IMR-90 (cell line): Measurements from ENCODE around the gene MORN5. TPM values are rescaled to one million over a fixed set of nuclear protein-coding genes. Genes with fewer than 3 reads are reported as not detected.

ENCODE experiments used
- ATAC-seq: fragments of 200-7000 bp; cut with Tn5 transposase; 2 replicates; pipeline ENCODE4 v1.9.1; 2020; ENCODE audit warnings: low read depth, mild to moderate bottlenecking, moderate library complexity
- BruUV-seq: library from RNA; stranded (reverse); fragments of 400-500 nt; replicated peaks from 2 replicates; lab custom pipeline; 2021; lab: Mats Ljungman, UMichigan
- CTCF ChIA-PET: fragments of 300-600 bp; formaldehyde crosslinking; extraction: SDS; loops from one replicate; lab custom pipeline; 2021; ENCODE audit warnings: antibody characterized with exemption; lab: Yijun Ruan, JAX
- POLR2A ChIA-PET: fragments of 300-600 bp; sonication (Branson Sonifier 250); formaldehyde crosslinking; loops from one replicate; lab custom pipeline; 2022; ENCODE audit warnings: antibody characterized with exemption; ENCODE audit not compliant: unreplicated experiment; lab: Charles Lee
- DNase-seq: peaks from one replicate; pipeline ENCODE4 v3.0.0; 2013
- H2AFZ ChIP-seq: replicated peaks from 2 replicates; pipeline ENCODE3; 2013; ENCODE audit warnings: low read length, mild to moderate bottlenecking; ENCODE audit not compliant: poor library complexity
- H2AK5ac ChIP-seq: 2 replicates; pipeline ENCODE4 v1.6.1; 2013; ENCODE audit warnings: low read depth, low read length, inconsistent platforms
- H2AK9ac ChIP-seq: replicated peaks from 2 replicates; pipeline ENCODE3; 2013; ENCODE audit warnings: mild to moderate bottlenecking, low read depth, low read length, moderate library complexity; ENCODE audit not compliant: poor library complexity
- H2BK120ac ChIP-seq: 2 replicates; pipeline ENCODE4 v1.6.1; 2013; ENCODE audit warnings: low read depth, low read length, inconsistent platforms
- H2BK15ac ChIP-seq: 3 replicates; pipeline ENCODE4 v1.6.1; 2013; ENCODE audit warnings: low read depth, low read length, inconsistent platforms
- H2BK20ac ChIP-seq: 2 replicates; pipeline ENCODE4 v1.6.1; 2013; ENCODE audit warnings: low read depth, mild to moderate bottlenecking, inconsistent platforms, low read length, moderate library complexity
- H2BK5ac ChIP-seq: 2 replicates; pipeline ENCODE4 v1.6.1; 2013; ENCODE audit warnings: mild to moderate bottlenecking, low read depth, low read length, inconsistent platforms; ENCODE audit not compliant: poor library complexity, severe bottlenecking
- H3K14ac ChIP-seq: replicated peaks from 2 replicates; pipeline ENCODE4 v1.6.1; 2013; ENCODE audit warnings: low read depth, low read length, inconsistent platforms
- H3K18ac ChIP-seq: 2 replicates; pipeline ENCODE4 v1.6.1; 2013; ENCODE audit warnings: low read depth, low read length, control low read depth
- H3K23ac ChIP-seq: 2 replicates; pipeline ENCODE4 v1.6.1; 2013; ENCODE audit warnings: low read depth, low read length, inconsistent platforms
- H3K27ac ChIP-seq: 2 replicates; pipeline ENCODE4 v1.5.1; 2013; ENCODE audit warnings: mild to moderate bottlenecking, control low read depth, low read length; ENCODE audit not compliant: insufficient read depth
- H3K27me3 ChIP-seq: 2 replicates; pipeline ENCODE4 v1.6.1; 2013; ENCODE audit warnings: low read length; ENCODE audit not compliant: control insufficient read depth, insufficient read depth
- H3K36me3 ChIP-seq: 2 replicates; pipeline ENCODE4 v1.6.1; 2013; ENCODE audit warnings: low read length, mixed read lengths; ENCODE audit not compliant: control insufficient read depth, insufficient read depth
- H3K4ac ChIP-seq: 2 replicates; pipeline ENCODE4 v1.6.1; 2013; ENCODE audit warnings: low read depth, low read length, inconsistent platforms
- H3K4me1 ChIP-seq: 2 replicates; pipeline ENCODE4 v1.6.1; 2013; ENCODE audit warnings: low read length, mixed read lengths; ENCODE audit not compliant: control insufficient read depth, insufficient read depth
- H3K4me2 ChIP-seq: 2 replicates; pipeline ENCODE4 v1.6.1; 2013; ENCODE audit warnings: low read depth, mild to moderate bottlenecking, control low read depth, low read length, moderate library complexity
- H3K4me3 ChIP-seq: 2 replicates; pipeline ENCODE4 v1.5.1; 2013; ENCODE audit warnings: low read depth, mild to moderate bottlenecking, control low read depth, low read length, moderate library complexity; ENCODE audit not compliant: insufficient read depth
- H3K56ac ChIP-seq: 2 replicates; pipeline ENCODE4 v1.6.1; 2013; ENCODE audit warnings: low read length, inconsistent platforms; ENCODE audit not compliant: insufficient read depth; ENCODE audit errors: extremely low read depth
- H3K79me1 ChIP-seq, 2 experiments: 2 replicates each; pipeline ENCODE4 v1.6.1; 2013; ENCODE audit warnings: low read length in 2 of 2, inconsistent platforms in 1 of 2, low read depth in 1 of 2
- H3K9ac ChIP-seq: 2 replicates; pipeline ENCODE4 v1.6.1; 2013; ENCODE audit warnings: low read depth, low read length, control low read depth
- H3K9me1 ChIP-seq: 2 replicates; pipeline ENCODE4 v1.6.1; 2013; ENCODE audit warnings: low read length, inconsistent platforms; ENCODE audit not compliant: insufficient read depth
- H3K9me3 ChIP-seq: 2 replicates; pipeline ENCODE4 v1.6.1; 2013; ENCODE audit warnings: low read length; ENCODE audit not compliant: control insufficient read depth, insufficient read depth
- H4K20me1 ChIP-seq: 2 replicates; pipeline ENCODE4 v1.6.1; 2013; ENCODE audit warnings: low read length, inconsistent platforms; ENCODE audit not compliant: insufficient read depth
- H4K5ac ChIP-seq: 2 replicates; pipeline ENCODE4 v1.6.1; 2013; ENCODE audit warnings: mild to moderate bottlenecking, low read depth, low read length, control low read depth
- H4K8ac ChIP-seq, 2 experiments: 2 replicates each; pipeline ENCODE4 v1.6.1; 2013; ENCODE audit warnings: low read depth in 2 of 2, low read length in 2 of 2, control low read depth in 1 of 2, inconsistent platforms in 1 of 2
- H4K91ac ChIP-seq: 2 replicates; pipeline ENCODE4 v1.6.1; 2013; ENCODE audit warnings: low read depth, low read length, inconsistent platforms; ENCODE audit not compliant: insufficient read depth
- CTCF ChIP-seq: conservative IDR thresholded peaks from 2 replicates; pipeline ENCODE4 v1.5.1; 2012; ENCODE audit warnings: mild to moderate bottlenecking, low read depth, low read length, improper control_type of control experiment
- ELK1 ChIP-seq: fragments of 150-350 bp; IDR thresholded peaks from 2 replicates; pipeline ENCODE4 v1.6.1; 2016; ENCODE audit warnings: low read depth, mild to moderate bottlenecking, low read length, moderate library complexity, borderline replicate concordance
- FOS ChIP-seq: fragments of 150-350 bp; IDR thresholded peaks from 2 replicates; pipeline ENCODE4 v1.6.1; 2016; ENCODE audit warnings: low read depth, low read length
- MAFK ChIP-seq: IDR thresholded peaks from 2 replicates; pipeline ENCODE4 v1.6.1; 2012; ENCODE audit warnings: low read depth, low read length, improper control_type of control experiment
- MAZ ChIP-seq: IDR thresholded peaks from 2 replicates; pipeline ENCODE4 v1.6.1; 2012; ENCODE audit warnings: low read depth, mild to moderate bottlenecking, low read length, improper control_type of control experiment, moderate library complexity, borderline replicate concordance
- MXI1 ChIP-seq: IDR thresholded peaks from 2 replicates; pipeline ENCODE4 v1.6.1; 2012; ENCODE audit warnings: low read depth, mild to moderate bottlenecking, low read length, moderate library complexity, borderline replicate concordance
- NFE2L2 ChIP-seq: fragments of 150-350 bp; IDR thresholded peaks from 2 replicates; pipeline ENCODE4 v1.6.1; 2016; ENCODE audit warnings: low read depth, mild to moderate bottlenecking, low read length
- WGBS, 2 experiments: methylation state at CpG; one replicate each; pipeline versions ENCODE4 v1.1.5 to v1.1.7; 2013; ENCODE audit warnings: missing lambda C conversion rate in 2 of 2; ENCODE audit not compliant: insufficient read length in 1 of 2; ENCODE audit errors: extremely low coverage in 2 of 2; 5-methylcytosine and 5-hydroxymethylcytosine counted together
- dilution Hi-C: fragments of 300-500 bp; cut with HindIII; formaldehyde crosslinking; loops from one replicate; pipeline ENCODE4 v1.14.3; 2018; ENCODE audit warnings: low sequenced_read_pairs; ENCODE audit not compliant: unreplicated experiment
- in situ Hi-C: fragments of 300-500 bp; cut with MboI; formaldehyde crosslinking; loops from 3 replicates; pipeline ENCODE4 v1.14.3; 2019; ENCODE audit warnings: low sequenced_read_pairs, inconsistent platforms, mixed read lengths
- intact Hi-C: fragments of 100-400 bp; cut with micrococcal nuclease; formaldehyde crosslinking; loops from 2 replicates; pipeline ENCODE4 v1.10.0; 2022
- polyA plus RNA-seq, 3 experiments: library from polyadenylated mRNA; depleted of rRNA; stranded (reverse); fragments of >200 nt; gene quantifications; 2 replicates each; pipeline ENCODE4 v1.2.3, GENCODE V29; 2012; ENCODE audit warnings: low replicate concordance in 1 of 3
- total RNA-seq: library from RNA; depleted of rRNA; stranded (reverse); fragments of >200 nt; gene quantifications from 2 replicates; pipeline ENCODE4 v1.2.3, GENCODE V29; 2012

The MORN5 gene
- total and polyA plus RNA-seq, 2 of the 4 experiments (the other 2 are of a cell fraction): not detected

- H2BK15ac ChIP-seq: no peak overlapping the region
- no peaks in the 10 kb centered on the region for H4K20me1 ChIP-seq
- H3K4ac ChIP-seq: no peak overlapping the region
- H4K91ac ChIP-seq: no peak overlapping the region
- ChIA-PET CTCF (no interaction called here), POLR2A (no interaction called here)
- peaks cover 39% of the 10 kb centered on the region for H3K27me3 ChIP-seq
- no peak overlapping the region for H2BK120ac ChIP-seq
- BruUV-seq: no TSS peak
- H4K5ac ChIP-seq: no peak overlapping the region
- no peak overlapping the region for H3K18ac ChIP-seq
- ATAC-seq: peak; percentile 42; the same call in 1 of the 2 replicates
- in situ Hi-C loops (no loop called here), intact Hi-C loops (no loop called here), dilution Hi-C loops (no loop called here)
- no peak overlapping the region for H2AK5ac ChIP-seq
- H3K14ac ChIP-seq: no peak overlapping the region
- peak; percentile 29 for DNase-seq
- H3K23ac ChIP-seq: no peak overlapping the region
- no peak overlapping the region for H3K4me2 ChIP-seq
- no peaks in the 10 kb centered on the region for H3K9me1 ChIP-seq
- H2AFZ ChIP-seq: peak overlapping the region; percentile 36
- H3K36me3 ChIP-seq: no peaks in the 10 kb centered on the region
- no peak for TF ChIP-seq FOS
- no peak for TF ChIP-seq MAZ
- no peak for TF ChIP-seq CTCF
- TF ChIP-seq NFE2L2: no peak
- no peak for TF ChIP-seq ELK1
- TF ChIP-seq MXI1: no peak
- no peak for TF ChIP-seq MAFK
- H3K4me1 ChIP-seq: 0 out of 2 replicates have a peak, but pooled peaks cover 4% of the 10 kb centered on the region
- H2AK9ac ChIP-seq: no peak overlapping the region
- no peak overlapping the region for H3K27ac ChIP-seq
- H3K9ac ChIP-seq: no peak overlapping the region
- no peak overlapping the region for H2BK5ac ChIP-seq
- WGBS, 2 experiments: no CpG with 5 or more reads among the region's 2 CpGs
- no peak overlapping the region for H3K56ac ChIP-seq
- no peak overlapping the region for H3K4me3 ChIP-seq
- no peaks in the 10 kb centered on the region for H3K79me1 ChIP-seq
- H4K8ac ChIP-seq: no peak overlapping the region
- H3K9me3 ChIP-seq: no peaks in the 10 kb centered on the region
- no peak overlapping the region for H2BK20ac ChIP-seq
These were observed 20.0 kb downstream of the MORN5 start for GRCh38 chr9:122179690-122180074.
